Trophoblast cell (in vitro differentiated cells and primary cell): ENCODE data around the gene TYK2.

ENCODE experiments used
- DNase-seq, 2 donors: peaks; one replicate each; pipeline ENCODE4 v3.0.0-alpha.2; 2016
- H2AFZ ChIP-seq: 2 replicates; pipeline ENCODE4 v1.6.1; 2013; ENCODE audit warnings: low read length, moderate library complexity, mild to moderate bottlenecking; ENCODE audit not compliant: insufficient read depth, poor library complexity
- H2AK5ac ChIP-seq: 2 replicates; pipeline ENCODE4 v1.6.1; 2013; ENCODE audit warnings: mild to moderate bottlenecking, low read length
- H2BK120ac ChIP-seq: 2 replicates; pipeline ENCODE4 v1.6.1; 2013; ENCODE audit warnings: low read length, mild to moderate bottlenecking, moderate library complexity; ENCODE audit not compliant: insufficient read depth, poor library complexity
- H2BK12ac ChIP-seq: 2 replicates; pipeline ENCODE4 v1.6.1; 2013; ENCODE audit warnings: mild to moderate bottlenecking, low read length, moderate library complexity
- H2BK5ac ChIP-seq: 2 replicates; pipeline ENCODE4 v1.6.1; 2013; ENCODE audit warnings: low read length, low read depth, moderate library complexity, mild to moderate bottlenecking; ENCODE audit not compliant: poor library complexity
- H3K14ac ChIP-seq: 2 replicates; pipeline ENCODE4 v1.6.1; 2013; ENCODE audit warnings: mild to moderate bottlenecking, low read length
- H3K18ac ChIP-seq: 2 replicates; pipeline ENCODE4 v1.6.1; 2013; ENCODE audit warnings: mild to moderate bottlenecking, low read length
- H3K23ac ChIP-seq: 2 replicates; pipeline ENCODE4 v1.6.1; 2013; ENCODE audit warnings: low read length
- H3K27ac ChIP-seq: 2 replicates; pipeline ENCODE4 v1.5.1; 2013; ENCODE audit warnings: low read depth, mild to moderate bottlenecking, inconsistent platforms, low read length, moderate library complexity
- H3K27me3 ChIP-seq: 2 replicates; pipeline ENCODE4 v1.6.1; 2013; ENCODE audit warnings: inconsistent platforms, mild to moderate bottlenecking, low read length, moderate library complexity; ENCODE audit not compliant: insufficient read depth
- H3K36me3 ChIP-seq, 2 experiments: 1 replicate in 1 of 2; 2 replicates in 1 of 2; pipeline ENCODE4 v1.6.1; 2013; ENCODE audit warnings: low read length in 2 of 2, mild to moderate bottlenecking in 2 of 2, moderate library complexity in 1 of 2; ENCODE audit not compliant: insufficient read depth in 2 of 2, control insufficient read depth in 1 of 2
- H3K4ac ChIP-seq: 2 replicates; pipeline ENCODE4 v1.6.1; 2013; ENCODE audit warnings: low read depth, mild to moderate bottlenecking, low read length, moderate library complexity
- H3K4me1 ChIP-seq, 2 experiments: 1 replicate in 1 of 2; 2 replicates in 1 of 2; pipeline ENCODE4 v1.6.1; 2013; ENCODE audit warnings: low read length in 2 of 2, mild to moderate bottlenecking in 2 of 2, moderate library complexity in 1 of 2; ENCODE audit not compliant: insufficient read depth in 2 of 2, control insufficient read depth in 1 of 2
- H3K4me2 ChIP-seq: 2 replicates; pipeline ENCODE4 v1.6.1; 2013; ENCODE audit warnings: inconsistent platforms, mild to moderate bottlenecking, low read length, moderate library complexity
- H3K4me3 ChIP-seq: 2 replicates; pipeline ENCODE4 v1.5.1; 2013; ENCODE audit warnings: mild to moderate bottlenecking, low read depth, low read length, inconsistent platforms
- H3K79me1 ChIP-seq: one replicate; pipeline ENCODE4 v1.6.1; 2013; ENCODE audit warnings: low read length
- H3K79me2 ChIP-seq: 2 replicates; pipeline ENCODE4 v1.6.1; 2013; ENCODE audit warnings: low read length, mild to moderate bottlenecking; ENCODE audit not compliant: control insufficient read depth, insufficient read depth, poor library complexity
- H3K9ac ChIP-seq: 2 replicates; pipeline ENCODE4 v1.6.1; 2013; ENCODE audit warnings: mild to moderate bottlenecking, low read length
- H3K9me3 ChIP-seq: 2 replicates; pipeline ENCODE4 v1.6.1; 2013; ENCODE audit warnings: low read depth, mild to moderate bottlenecking, control low read depth, inconsistent platforms, low read length; ENCODE audit not compliant: insufficient read depth
- H4K12ac ChIP-seq: 2 replicates; pipeline ENCODE4 v1.6.1; 2013; ENCODE audit warnings: low read depth, mild to moderate bottlenecking, low read length, moderate library complexity
- H4K8ac ChIP-seq: 2 replicates; pipeline ENCODE4 v1.6.1; 2013; ENCODE audit warnings: low read depth, mild to moderate bottlenecking, low read length, moderate library complexity
- H4K91ac ChIP-seq: one replicate; pipeline ENCODE4 v1.6.1; 2013; ENCODE audit warnings: low read depth, mild to moderate bottlenecking, low read length, moderate library complexity
- WGBS: extraction: QIAGEN DNeasy Blood & Tissue Kit; methylation state at CpG from one replicate; pipeline ENCODE4 v1.1.7; 2013; ENCODE audit warnings: missing lambda C conversion rate; ENCODE audit not compliant: insufficient read length, insufficient coverage; ENCODE audit errors: extremely low coverage; 5-methylcytosine and 5-hydroxymethylcytosine counted together

Gene TYK2

DNA sequence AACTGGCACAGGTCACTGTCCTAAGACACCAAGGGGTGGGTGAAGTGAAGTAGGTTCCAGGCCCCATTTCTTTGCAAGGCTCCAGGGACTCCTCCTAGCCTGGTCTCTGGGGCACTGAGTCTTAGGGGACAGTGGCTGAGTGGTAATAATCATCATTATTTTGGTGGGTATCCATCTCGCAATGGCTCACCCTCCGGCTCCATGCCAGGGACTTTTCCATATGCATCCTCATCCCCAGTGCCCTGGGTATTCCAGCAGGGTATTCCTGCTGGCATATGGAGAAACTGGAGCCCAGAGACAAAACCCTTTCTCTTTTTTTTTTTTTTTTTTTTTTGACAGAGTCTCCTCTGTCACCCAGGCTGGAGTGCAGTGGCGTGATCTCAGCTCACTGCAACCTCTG lies 42.5 kb upstream of the TYK2 start:
- Histone ChIP-seq H4K8ac (no peak overlapping the region), H3K4ac (no peak overlapping the region), H2AFZ (no peak overlapping the region), H3K23ac (no peak overlapping the region), H3K4me2 (no peak overlapping the region), H2BK120ac (no peak overlapping the region), H4K12ac (no peak overlapping the region), H3K36me3 (no peaks in the 10 kb centered on the region), H2BK5ac (no peak overlapping the region), H3K4me3 (no peak overlapping the region), H3K79me2 (no peaks in the 10 kb centered on the region), H3K14ac (no peak overlapping the region), H3K18ac (no peak overlapping the region), H3K4me1 (peaks cover 0 to 13% of the 10 kb centered on the region in 2 experiments), H2BK12ac (no peak overlapping the region), H4K91ac (no peak overlapping the region), H3K79me1 (no peaks in the 10 kb centered on the region), H3K27me3 (peaks cover 47% of the 10 kb centered on the region), H3K27ac (no peak overlapping the region), H2AK5ac (no peak overlapping the region), H3K9me3 (peaks cover 4% of the 10 kb centered on the region), H3K9ac (no peak overlapping the region)
- no peak for DNase-seq
- WGBS = no CpG with 5 or more reads among the region's 3 CpGs

DNA sequence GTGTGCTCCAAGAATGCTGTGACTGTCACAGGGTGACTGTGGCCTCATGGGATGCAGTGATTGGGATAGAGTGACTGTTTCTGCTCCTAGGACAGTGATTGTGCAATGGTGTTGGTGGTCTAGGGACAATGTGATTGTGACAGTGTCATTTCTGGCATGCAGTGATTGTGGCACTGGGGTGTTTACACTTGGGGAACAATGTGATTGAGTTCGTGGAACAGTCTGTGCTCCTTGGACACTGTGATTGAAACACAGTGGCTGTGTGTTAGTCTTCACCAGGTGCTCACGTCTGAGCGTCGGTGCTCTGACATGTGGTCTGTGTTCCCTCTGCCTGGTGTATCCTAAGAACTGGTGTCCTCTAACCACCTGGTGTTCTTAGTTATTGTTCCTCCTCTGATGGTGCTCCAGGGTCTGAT lies 41.7 kb upstream of the TYK2 start:
- WGBS = no CpG with 5 or more reads among the region's 4 CpGs
- Histone ChIP-seq H3K14ac (no peak overlapping the region), H3K79me2 (no peaks in the 10 kb centered on the region), H4K8ac (no peak overlapping the region), H3K27me3 (peaks cover 55% of the 10 kb centered on the region), H2BK120ac (no peak overlapping the region), H3K23ac (no peak overlapping the region), H3K36me3 (no peaks in the 10 kb centered on the region), H3K4ac (no peak overlapping the region), H3K9ac (no peak overlapping the region), H2AFZ (no peak overlapping the region), H2BK12ac (no peak overlapping the region), H2AK5ac (no peak overlapping the region), H4K91ac (no peak overlapping the region), H3K9me3 (peaks cover 9% of the 10 kb centered on the region), H3K18ac (no peak overlapping the region), H3K4me1 (peaks cover 0 to 13% of the 10 kb centered on the region in 2 experiments), H3K79me1 (no peaks in the 10 kb centered on the region), H3K27ac (no peak overlapping the region), H2BK5ac (no peak overlapping the region), H3K4me3 (peak overlapping the region; percentile 10), H4K12ac (no peak overlapping the region), H3K4me2 (no peak overlapping the region)
- no peak for DNase-seq

DNA sequence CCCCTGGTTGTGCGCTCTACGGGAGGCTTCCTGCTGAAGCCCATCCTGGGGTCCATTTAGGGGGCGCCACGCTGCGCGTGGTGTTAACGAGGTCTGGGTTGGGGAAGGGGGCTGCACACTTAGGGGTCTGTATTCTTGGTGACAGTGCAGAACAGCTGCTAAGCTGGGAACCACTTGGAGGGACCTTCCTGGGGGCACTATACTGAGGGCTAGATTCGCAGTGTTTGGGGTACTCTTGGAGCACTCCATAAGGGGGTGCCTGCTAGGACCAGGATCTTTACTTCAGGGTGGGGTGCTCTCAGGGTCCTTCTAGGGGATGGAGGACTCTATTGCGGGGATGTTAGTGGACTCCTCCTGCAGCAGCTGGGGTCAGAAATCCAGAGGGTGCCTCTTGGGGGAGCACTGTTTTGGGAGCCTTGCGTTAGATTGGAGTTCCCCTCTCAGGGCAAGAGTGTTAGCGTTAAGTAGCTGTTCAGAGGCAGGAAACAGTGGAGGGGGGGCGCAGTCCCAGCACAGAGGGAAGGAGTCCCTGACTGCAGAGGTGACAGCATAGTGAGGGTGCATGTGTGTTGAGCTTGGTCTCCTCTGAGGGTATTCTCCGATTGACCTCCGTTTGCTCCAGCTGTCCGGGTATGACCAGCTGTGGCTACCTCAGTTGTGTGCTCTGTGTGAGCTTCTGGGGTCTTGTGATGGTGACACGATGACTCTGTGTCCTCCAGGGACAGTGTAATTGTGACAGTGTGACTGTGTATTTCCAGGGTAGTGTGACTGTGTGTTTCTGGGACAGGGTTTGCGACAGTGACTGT lies 41.1 kb upstream of the TYK2 start:
- no peak for DNase-seq
- Histone ChIP-seq H3K79me2 (no peaks in the 10 kb centered on the region), H3K36me3 (no peaks in the 10 kb centered on the region), H3K9ac (no peak overlapping the region), H3K9me3 (peaks cover 13% of the 10 kb centered on the region), H3K4me1 (peaks cover 3 to 16% of the 10 kb centered on the region in 2 experiments), H4K91ac (no peak overlapping the region), H3K14ac (no peak overlapping the region), H2AFZ (no peak overlapping the region), H2AK5ac (no peak overlapping the region), H3K18ac (no peak overlapping the region), H4K12ac (no peak overlapping the region), H3K27ac (no peak overlapping the region), H3K4me3 (peak overlapping the region; percentile 10), H2BK5ac (no peak overlapping the region), H3K79me1 (peaks cover 3% of the 10 kb centered on the region), H4K8ac (no peak overlapping the region), H3K4me2 (peak overlapping the region; percentile 65), H2BK120ac (no peak overlapping the region), H2BK12ac (no peak overlapping the region), H3K4ac (no peak overlapping the region), H3K23ac (peak overlapping the region; percentile 14), H3K27me3 (peaks cover 60% of the 10 kb centered on the region)
- WGBS = no CpG with 5 or more reads among the region's 17 CpGs

DNA sequence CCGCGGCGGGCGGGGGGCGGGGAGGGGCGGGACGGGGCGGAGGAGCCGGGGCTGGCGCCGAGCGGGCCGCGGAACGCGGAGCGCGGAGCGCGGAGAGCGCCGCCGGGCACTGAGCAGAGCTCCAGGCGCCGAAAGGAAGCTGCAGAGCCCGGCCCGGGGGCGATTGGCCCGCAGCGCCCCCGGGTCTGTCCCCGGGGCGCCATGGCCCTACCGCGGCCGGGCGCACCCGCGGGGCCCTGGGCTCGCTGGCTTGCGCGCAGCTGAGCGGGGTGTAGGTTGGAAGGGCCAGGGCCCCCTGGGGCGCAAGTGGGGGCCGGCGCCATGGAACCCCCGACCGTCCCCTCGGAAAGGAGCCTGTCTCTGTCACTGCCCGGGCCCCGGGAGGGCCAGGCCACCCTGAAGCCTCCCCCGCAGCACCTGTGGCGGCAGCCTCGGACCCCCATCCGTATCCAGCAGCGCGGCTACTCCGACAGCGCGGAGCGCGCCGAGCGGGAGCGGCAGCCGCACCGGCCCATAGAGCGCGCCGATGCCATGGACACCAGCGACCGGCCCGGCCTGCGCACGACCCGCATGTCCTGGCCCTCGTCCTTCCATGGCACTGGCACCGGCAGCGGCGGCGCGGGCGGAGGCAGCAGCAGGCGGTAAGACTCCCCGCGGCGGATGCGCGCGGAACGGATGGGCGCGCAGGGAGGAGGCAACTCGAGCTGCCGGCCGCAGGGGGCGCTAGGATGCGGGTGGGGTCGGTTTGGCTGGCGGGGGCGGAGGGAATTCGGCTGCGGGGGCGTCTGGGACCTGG lies 40.3 kb upstream of the TYK2 start, which contains the start of gene PDE4A:
Gene PDE4A, plus strand, starts transcription at position 95 of the 796 bp plus-strand sequence. Its CDS starts 227 bp downstream, at position 322.
- Histone ChIP-seq H4K12ac (no peak within 1 kb of the TSS), H3K4me3 (peak within 1 kb of the TSS; percentile 10), H2BK12ac (no peak within 1 kb of the TSS), H4K8ac (no peak within 1 kb of the TSS), H3K4me1 (peaks cover 3 to 18% of the 10 kb centered on the region in 2 experiments), H3K9ac (no peak within 1 kb of the TSS), H3K23ac (no peak within 1 kb of the TSS), H3K9me3 (peaks cover 13% of the 10 kb centered on the region), H3K79me2 (no peaks in the 10 kb centered on the region), H3K18ac (no peak within 1 kb of the TSS), H2AK5ac (no peak within 1 kb of the TSS), H2BK120ac (no peak within 1 kb of the TSS), H4K91ac (no peak within 1 kb of the TSS), H3K4me2 (peak within 1 kb of the TSS; percentile 65), H2AFZ (no peak within 1 kb of the TSS), H3K14ac (no peak within 1 kb of the TSS), H2BK5ac (no peak within 1 kb of the TSS), H3K79me1 (peaks cover 3% of the 10 kb centered on the region), H3K36me3 (no peaks in the 10 kb centered on the region), H3K4ac (no peak within 1 kb of the TSS), H3K27ac (no peak within 1 kb of the TSS), H3K27me3 (peaks cover 60% of the 10 kb centered on the region)
- DNase-seq = peak in 1 of 2 donors; percentile 54
- WGBS = no CpG with 5 or more reads among the region's 104 CpGs
